Skeletal muscle satellite cell (primary cell): Measurements from ENCODE around the gene WEE2.
A peak's percentile ranks its signal among the peaks of the same experiment; 100 is the strongest.

Source experiments
- H3K27me3 ChIP-seq: 2 replicates; pipeline ENCODE4 v1.7.0; 2013; ENCODE audit warnings: low read length; ENCODE audit not compliant: control insufficient read depth, insufficient read depth
- H3K36me3 ChIP-seq: 2 replicates; pipeline ENCODE4 v1.7.0; 2013; ENCODE audit warnings: mild to moderate bottlenecking, control low read depth, low read length; ENCODE audit not compliant: insufficient read depth
- H3K4me1 ChIP-seq: 2 replicates; pipeline ENCODE4 v1.7.0; 2013; ENCODE audit warnings: low read length; ENCODE audit not compliant: control insufficient read depth, insufficient read depth
- H3K4me2 ChIP-seq: 2 replicates; pipeline ENCODE4 v1.7.0; 2013; ENCODE audit warnings: mild to moderate bottlenecking, low read length
- H3K4me3 ChIP-seq: 2 replicates; pipeline ENCODE4 v1.7.0; 2013; ENCODE audit warnings: low read length
- H3K9ac ChIP-seq: 2 replicates; pipeline ENCODE4 v1.7.0; 2013; ENCODE audit warnings: mild to moderate bottlenecking, low read depth, low read length, moderate library complexity
- H3K9me3 ChIP-seq: replicated peaks from 2 replicates; pipeline ENCODE4 v1.7.0; 2013; ENCODE audit warnings: mild to moderate bottlenecking, control low read depth, low read length

The WEE2 gene

DNA sequence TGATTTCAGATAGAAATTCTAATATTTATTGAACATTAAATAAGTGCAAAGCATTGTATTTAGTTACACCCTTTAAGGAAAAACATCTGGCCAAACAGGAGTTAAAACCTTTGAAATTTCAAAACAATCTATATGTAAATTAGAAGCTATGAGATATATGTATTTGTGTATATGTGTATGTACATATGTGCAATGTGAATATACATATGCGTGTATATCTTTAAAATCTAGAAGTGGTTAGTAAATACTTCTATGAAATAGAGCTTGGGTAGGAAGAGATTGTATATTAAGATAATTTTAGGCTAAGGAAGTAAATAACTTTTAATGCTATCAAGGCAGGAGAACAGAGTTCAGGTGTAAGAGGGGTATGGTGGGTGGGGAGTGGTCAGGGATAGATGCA, 9.3 kb downstream of the WEE2 start:
- no peak overlapping the region for H3K9ac ChIP-seq
- no peak overlapping the region for H3K4me3 ChIP-seq

DNA sequence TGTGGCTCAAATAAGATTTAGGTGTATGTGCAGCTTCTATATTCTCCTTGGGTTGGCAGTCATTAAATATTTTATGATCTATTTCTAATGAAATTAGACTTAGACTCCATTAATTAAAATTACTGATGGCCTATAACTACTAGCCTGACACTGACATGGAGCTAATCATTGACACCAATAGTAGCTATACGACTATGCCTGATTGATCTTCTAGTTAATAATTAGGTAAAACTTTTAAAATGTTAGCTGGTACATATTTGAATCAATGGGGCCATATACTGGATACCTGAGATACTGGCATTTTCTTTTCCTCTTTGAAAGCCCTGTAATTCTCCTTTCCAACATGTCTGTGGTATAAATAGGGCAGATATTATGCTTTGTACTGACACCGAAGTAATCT, 14.4 kb downstream of the WEE2 start:
- Histone ChIP-seq H3K27me3 (no peaks in the 10 kb centered on the region), H3K9me3 (no peaks in the 10 kb centered on the region), H3K4me2 (no peak overlapping the region), H3K36me3 (no peaks in the 10 kb centered on the region), H3K4me1 (no peaks in the 10 kb centered on the region), H3K4me3 (no peak overlapping the region), H3K9ac (no peak overlapping the region)

More for the DNA sequence above, 9.3 kb downstream of the WEE2 start:
- Histone ChIP-seq H3K4me2 (no peak overlapping the region), H3K27me3 (peaks cover 4% of the 10 kb centered on the region), H3K9me3 (no peaks in the 10 kb centered on the region), H3K4me1 (no peaks in the 10 kb centered on the region), H3K36me3 (no peaks in the 10 kb centered on the region)

DNA sequence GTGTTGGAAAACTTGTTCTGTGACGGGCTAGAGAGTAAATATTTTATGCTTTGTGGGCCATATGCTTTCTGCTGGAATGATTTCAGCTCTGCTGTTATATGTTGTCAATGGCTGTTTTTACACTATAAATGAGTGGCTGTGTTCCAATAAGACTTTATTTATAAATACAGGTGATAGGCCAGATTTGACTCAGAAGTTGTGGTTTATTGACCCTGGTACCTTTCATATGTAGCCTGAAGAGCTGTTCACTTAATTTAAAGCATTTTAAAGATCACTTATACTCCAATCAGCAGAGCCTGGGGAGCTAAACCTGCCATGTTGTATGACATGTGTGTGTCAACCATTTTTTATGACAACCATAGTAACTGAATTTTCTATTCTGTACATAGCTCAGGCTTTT, 20.9 kb downstream of the WEE2 start:
- H3K4me2 ChIP-seq = no peak overlapping the region
- H3K36me3 ChIP-seq = no peaks in the 10 kb centered on the region
- H3K9me3 ChIP-seq = no peaks in the 10 kb centered on the region
- no peaks in the 10 kb centered on the region for H3K27me3 ChIP-seq
- no peak overlapping the region for H3K4me3 ChIP-seq
- no peak overlapping the region for H3K9ac ChIP-seq
- H3K4me1 ChIP-seq = no peaks in the 10 kb centered on the region

DNA sequence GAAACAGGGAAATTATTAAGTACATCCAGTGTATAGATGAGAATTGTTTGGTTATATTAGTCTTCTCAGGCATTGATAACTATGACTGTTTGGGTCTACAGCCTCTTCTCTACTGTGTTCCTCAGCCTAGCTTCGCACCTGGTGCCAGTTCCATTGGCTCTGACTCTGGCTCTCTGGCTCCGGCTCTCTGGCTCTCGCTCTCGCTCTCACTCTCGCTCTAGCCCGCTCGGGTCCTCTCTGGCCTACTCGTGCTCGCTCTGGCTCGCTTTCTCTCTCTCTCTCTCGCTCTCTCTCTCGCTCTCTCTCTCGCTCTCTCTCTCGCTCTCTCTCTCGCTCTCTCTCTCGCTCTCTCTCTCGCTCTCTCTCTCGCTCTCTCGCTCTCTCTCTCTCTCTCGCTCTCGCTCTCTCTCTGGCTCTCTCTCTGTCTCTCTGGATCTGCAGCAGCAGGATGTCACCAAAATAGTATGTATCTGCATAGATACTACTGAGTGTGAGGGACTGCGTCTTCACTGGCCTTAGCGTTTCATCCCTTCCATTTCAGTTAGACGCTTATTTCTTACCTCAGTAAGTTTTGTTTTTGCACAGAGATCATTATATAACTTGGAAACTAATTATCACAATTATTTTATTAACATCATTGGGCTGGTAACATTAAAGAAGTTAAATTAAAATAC, 23.5 kb downstream of the WEE2 start:
- Histone ChIP-seq H3K36me3 (no peaks in the 10 kb centered on the region), H3K9me3 (no peaks in the 10 kb centered on the region), H3K4me2 (no peak overlapping the region), H3K4me3 (no peak overlapping the region), H3K4me1 (no peaks in the 10 kb centered on the region), H3K9ac (no peak overlapping the region), H3K27me3 (no peaks in the 10 kb centered on the region)

DNA sequence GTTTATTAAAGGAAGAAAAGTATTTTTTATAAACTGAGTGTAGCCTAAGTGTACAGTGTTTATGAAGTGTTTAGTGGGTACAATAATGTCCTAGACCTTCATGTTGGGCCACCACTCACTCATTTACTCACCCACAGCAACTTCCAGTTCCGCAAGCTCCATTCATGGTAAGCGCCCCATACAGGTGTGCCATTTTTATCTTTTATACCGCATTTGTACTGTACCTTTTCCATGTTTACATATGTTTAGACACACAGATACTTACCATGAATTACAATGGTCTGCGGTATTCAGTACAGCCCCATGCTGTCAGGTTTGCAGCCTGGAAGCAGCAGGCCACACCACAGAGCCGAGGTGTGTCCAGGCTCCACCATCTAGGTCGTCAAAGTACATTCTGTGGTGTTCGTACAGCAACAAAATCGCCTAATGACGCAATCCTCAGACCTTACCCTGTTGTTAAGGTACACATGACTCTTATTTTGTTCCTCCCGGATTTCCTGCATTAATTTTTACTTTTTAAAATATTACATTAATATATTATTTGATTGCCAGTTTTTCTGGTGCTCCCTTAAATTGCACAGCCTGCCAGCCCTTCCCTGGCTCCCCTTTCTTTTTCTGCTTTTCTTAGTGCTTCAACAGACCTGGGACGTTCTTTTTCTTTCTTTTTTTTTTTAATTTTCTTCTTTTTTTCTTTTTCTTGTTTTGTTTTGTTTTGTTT, 29.1 kb downstream of the WEE2 start:
- Histone ChIP-seq H3K27me3 (no peaks in the 10 kb centered on the region), H3K9me3 (no peaks in the 10 kb centered on the region), H3K9ac (peak overlapping the region; percentile 80), H3K36me3 (peaks cover 19% of the 10 kb centered on the region), H3K4me3 (peak overlapping the region; percentile 72), H3K4me2 (peak overlapping the region; percentile 73), H3K4me1 (peaks cover 15% of the 10 kb centered on the region)

DNA sequence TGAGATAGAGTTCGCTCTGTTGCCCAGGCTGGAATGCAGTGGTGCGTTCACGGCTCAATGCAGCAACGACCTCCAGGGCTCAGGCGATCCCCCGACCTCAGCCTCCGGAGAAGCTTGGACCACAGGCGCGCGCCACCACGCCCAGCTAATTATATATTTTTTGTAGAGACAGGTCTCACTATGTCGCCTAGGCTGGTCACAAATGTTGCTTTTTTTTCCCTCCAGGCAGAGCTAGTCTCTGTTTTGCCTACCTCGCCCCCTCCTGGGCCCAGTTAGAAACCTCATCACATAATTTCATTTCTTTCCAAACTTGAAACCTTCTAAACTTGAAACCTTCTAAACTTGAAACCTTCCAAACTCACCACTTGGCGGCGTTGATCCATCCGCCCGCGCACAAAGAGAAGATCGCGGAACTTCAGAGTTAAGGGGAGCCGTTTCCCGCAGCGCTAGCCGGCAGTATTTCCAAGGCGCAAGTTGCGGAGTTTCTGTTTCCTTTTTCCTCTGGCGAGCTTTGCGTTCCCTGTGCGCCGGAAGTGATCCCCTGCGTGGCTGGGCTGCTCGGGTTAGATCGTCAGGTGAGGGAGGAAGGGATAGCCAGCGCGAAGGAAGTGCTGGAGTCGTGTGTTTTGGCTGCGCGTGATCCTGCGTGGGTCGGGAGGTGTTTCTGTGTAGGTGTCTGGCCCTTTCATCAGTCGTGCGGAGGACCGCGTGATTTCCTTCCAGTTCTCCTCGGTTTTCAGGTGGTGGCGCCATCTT, 29.9 kb downstream of the WEE2 start, which contains the start of gene SSBP1:
Gene SSBP1, plus strand, starts transcription at position 523 of the 756 bp plus-strand sequence. CDS start 809 bp downstream, outside the sequence.
- peak within 1 kb of the TSS; percentile 83 for H3K4me2 ChIP-seq
- peak within 1 kb of the TSS; percentile 82 for H3K4me3 ChIP-seq
- H3K9ac ChIP-seq = peak within 1 kb of the TSS; percentile 89
- peaks cover 15% of the 10 kb centered on the region for H3K4me1 ChIP-seq
- no peaks in the 10 kb centered on the region for H3K27me3 ChIP-seq
- no peaks in the 10 kb centered on the region for H3K9me3 ChIP-seq
- peaks cover 24% of the 10 kb centered on the region for H3K36me3 ChIP-seq

DNA sequence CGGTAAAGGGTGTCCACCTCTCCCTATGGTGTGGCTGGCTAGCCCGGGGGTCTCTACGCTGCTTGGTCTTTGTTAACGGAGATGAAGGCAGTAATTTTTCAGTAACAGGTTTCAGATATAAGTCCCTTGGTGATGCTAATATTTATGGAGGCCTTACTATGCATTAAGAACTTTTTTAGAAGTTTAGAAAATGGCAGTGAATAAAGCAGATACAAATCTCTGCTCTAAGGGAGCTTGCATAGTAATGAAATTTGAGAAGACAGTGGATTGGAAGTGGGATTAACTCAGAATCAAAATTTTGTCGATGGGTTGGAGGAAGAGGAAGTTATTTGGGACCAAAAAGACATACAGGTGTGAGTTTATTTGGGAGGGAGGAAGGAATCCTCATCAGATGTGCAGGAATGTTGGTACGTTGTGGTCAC, 30.4 kb downstream of the WEE2 start:
- Histone ChIP-seq H3K36me3 (peaks cover 30% of the 10 kb centered on the region), H3K9me3 (no peaks in the 10 kb centered on the region), H3K4me1 (peaks cover 15% of the 10 kb centered on the region), H3K9ac (peak overlapping the region; percentile 89), H3K4me3 (peak overlapping the region; percentile 82), H3K27me3 (no peaks in the 10 kb centered on the region), H3K4me2 (peak overlapping the region; percentile 83)

DNA sequence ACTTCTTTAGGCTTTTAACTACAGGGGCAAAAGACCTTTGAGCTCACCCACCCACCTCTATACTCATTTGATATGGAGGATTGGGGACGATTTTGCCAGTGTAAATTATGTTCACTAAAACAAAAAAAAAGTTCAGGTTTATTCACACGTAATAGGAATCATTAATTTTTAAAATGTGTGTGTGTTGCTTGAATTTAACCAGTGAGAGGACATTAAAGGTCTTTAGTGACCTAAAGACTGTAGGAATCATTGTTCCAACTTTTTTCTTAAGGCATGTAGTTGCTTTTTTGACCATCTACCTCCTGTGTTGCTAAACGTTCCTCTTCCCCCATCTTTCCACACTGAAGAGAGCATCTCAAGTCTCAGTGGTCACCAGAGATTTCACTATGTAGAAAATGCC, 31.1 kb downstream of the WEE2 start:
- Histone ChIP-seq H3K9ac (peak overlapping the region; percentile 89), H3K4me3 (peak overlapping the region; percentile 82)

DNA sequence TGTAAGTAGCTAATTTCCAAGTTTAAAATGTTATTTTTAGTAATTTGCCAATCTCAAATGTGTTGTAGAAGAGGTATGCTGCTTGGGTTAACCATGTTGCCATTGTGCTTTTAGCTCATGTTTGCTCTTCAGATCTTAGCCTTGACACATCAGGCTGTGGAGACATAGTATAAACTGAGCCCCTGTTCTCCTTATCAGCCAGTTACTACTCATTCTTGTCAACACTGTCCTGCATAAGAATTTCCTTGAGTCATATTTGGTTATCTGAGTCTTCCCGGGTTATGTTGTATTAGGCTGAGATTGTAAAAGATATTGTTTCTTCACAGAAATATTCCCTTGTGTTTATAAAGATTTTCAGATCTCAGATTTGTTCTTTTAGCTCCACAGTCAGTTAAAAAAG, 34.1 kb downstream of the WEE2 start:
- Histone ChIP-seq H3K36me3 (peaks cover 59% of the 10 kb centered on the region), H3K9me3 (no peaks in the 10 kb centered on the region), H3K4me1 (peaks cover 12% of the 10 kb centered on the region), H3K4me2 (no peak overlapping the region), H3K9ac (no peak overlapping the region), H3K27me3 (no peaks in the 10 kb centered on the region), H3K4me3 (no peak overlapping the region)

More for the DNA sequence above, 31.1 kb downstream of the WEE2 start:
- Histone ChIP-seq H3K4me2 (peak overlapping the region; percentile 83), H3K36me3 (peaks cover 36% of the 10 kb centered on the region), H3K9me3 (no peaks in the 10 kb centered on the region), H3K4me1 (peaks cover 15% of the 10 kb centered on the region), H3K27me3 (no peaks in the 10 kb centered on the region)

DNA sequence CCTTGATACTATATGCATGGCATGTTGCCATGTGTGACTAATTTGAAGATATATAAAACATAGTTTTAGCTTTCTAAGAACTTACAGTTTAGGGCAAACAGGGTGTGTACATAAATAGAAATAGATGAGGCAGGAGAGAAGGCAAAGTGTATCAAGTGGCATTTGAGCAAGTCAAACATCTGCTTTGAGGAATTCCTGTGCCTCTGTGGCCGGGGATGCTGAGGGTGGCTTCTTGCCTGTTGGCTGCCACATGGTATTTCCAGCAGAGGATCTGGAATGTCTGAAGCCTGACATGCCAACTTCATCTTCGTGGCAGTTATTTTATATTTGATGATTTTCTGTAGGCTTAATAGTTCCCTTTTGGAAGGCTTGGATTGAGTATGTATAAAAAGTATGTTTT, 36.0 kb downstream of the WEE2 start:
- Histone ChIP-seq H3K27me3 (no peaks in the 10 kb centered on the region), H3K36me3 (peaks cover 74% of the 10 kb centered on the region), H3K4me1 (peaks cover 9% of the 10 kb centered on the region), H3K4me3 (no peak overlapping the region), H3K9ac (no peak overlapping the region), H3K9me3 (no peaks in the 10 kb centered on the region), H3K4me2 (no peak overlapping the region)

DNA sequence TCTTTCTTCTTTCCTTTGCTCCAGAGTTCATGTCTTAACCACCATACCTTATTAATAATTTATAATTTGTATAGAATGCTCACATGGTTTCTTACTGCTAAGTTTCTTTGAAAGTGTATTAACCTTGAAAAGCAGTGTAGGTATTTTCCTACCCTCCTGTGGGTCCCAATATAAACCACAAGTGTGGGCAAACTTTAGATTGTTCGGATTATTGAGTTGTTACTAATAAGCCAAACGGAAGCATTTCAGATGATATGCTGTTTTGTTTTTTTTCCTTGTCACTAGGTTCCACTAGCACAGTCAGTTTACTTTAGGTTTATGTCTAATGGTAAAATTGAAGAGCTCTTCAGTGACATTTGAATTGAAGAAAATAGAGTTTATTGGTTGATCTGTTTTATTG, 40.2 kb downstream of the WEE2 start:
- Histone ChIP-seq H3K4me2 (no peak overlapping the region), H3K4me1 (no peaks in the 10 kb centered on the region), H3K9ac (no peak overlapping the region), H3K36me3 (peaks cover 87% of the 10 kb centered on the region), H3K27me3 (no peaks in the 10 kb centered on the region), H3K9me3 (peaks cover 3% of the 10 kb centered on the region), H3K4me3 (no peak overlapping the region)
